Activated CD4-positive, alpha-beta T cell treated with anti-CD3 and anti-CD28 coated beads for 24 hours (primary cell): ENCODE results near the gene LRRC10B.

Source experiments
- DNase-seq, 2 donors: peaks; one replicate each; pipeline ENCODE4 v3.0.0-alpha.2; 2020; ENCODE audit warnings: low read depth in 2 of 2

Gene LRRC10B

GRCh38 chr11:61531044-61531443, 22.5 kb downstream of the LRRC10B start:
- no peak for DNase-seq

- peak; percentile 23 to 43 for DNase-seq
Observed at GRCh38 chr11:61532134-61533038, 23.8 kb downstream of the LRRC10B start.

GRCh38 chr11:61533039-61533375, 24.5 kb downstream of the LRRC10B start:
- DNase-seq, result no peak

- DNase-seq, result no peak
Observed at GRCh38 chr11:61533401-61533800, 24.9 kb downstream of the LRRC10B start.

- DNase-seq, result no peak
Observed at GRCh38 chr11:61534025-61534932, 25.7 kb downstream of the LRRC10B start.

GRCh38 chr11:61534933-61535839, 26.6 kb downstream of the LRRC10B start:
- DNase-seq, result no peak

- DNase-seq, result no peak
Observed at GRCh38 chr11:61535998-61536675, 27.6 kb downstream of the LRRC10B start.

- no peak for DNase-seq
Observed at GRCh38 chr11:61536676-61537270, 28.2 kb downstream of the LRRC10B start.

- DNase-seq, result no peak
Observed at GRCh38 chr11:61537326-61537725, 28.8 kb downstream of the LRRC10B start.

- DNase-seq, result no peak
Observed at GRCh38 chr11:61538636-61538961, 30.1 kb downstream of the LRRC10B start.

- DNase-seq, result no peak
Observed at GRCh38 chr11:61539006-61539405, 30.5 kb downstream of the LRRC10B start.

GRCh38 chr11:61539831-61540357, 31.3 kb downstream of the LRRC10B start:
- DNase-seq, result no peak

- DNase-seq, result no peak
Observed at GRCh38 chr11:61540528-61540927, 32.0 kb downstream of the LRRC10B start.

- no peak for DNase-seq
Observed at GRCh38 chr11:61541598-61541997, 33.0 kb downstream of the LRRC10B start.

- DNase-seq, result no peak
Observed at GRCh38 chr11:61542024-61542461, 33.5 kb downstream of the LRRC10B start.

- no peak for DNase-seq
Observed at GRCh38 chr11:61542705-61543104, 34.2 kb downstream of the LRRC10B start.

GRCh38 chr11:61543606-61544306, 35.2 kb downstream of the LRRC10B start:
- no peak for DNase-seq

GRCh38 chr11:61544466-61544865, 35.9 kb downstream of the LRRC10B start:
- DNase-seq, result no peak

GRCh38 chr11:61545341-61545740, 36.8 kb downstream of the LRRC10B start:
- no peak for DNase-seq

GRCh38 chr11:61545921-61546320, 37.4 kb downstream of the LRRC10B start:
- DNase-seq, result no peak
